Mucosa of rectum (tissue), 2 donors: ENCODE data around the gene KCNIP4.

Experiments
- H3K27ac ChIP-seq, 2 donors: one replicate each; pipeline ENCODE4 v1.7.0; 2013; ENCODE audit warnings: inconsistent platforms in 2 of 2, low read depth in 2 of 2, low read length in 2 of 2
- H3K27me3 ChIP-seq, 2 donors: one replicate each; pipeline ENCODE4 v1.7.0; 2013; ENCODE audit warnings: low read length in 2 of 2; ENCODE audit not compliant: control insufficient read depth in 2 of 2, insufficient read depth in 2 of 2
- H3K36me3 ChIP-seq, 2 donors: one replicate each; pipeline ENCODE4 v1.7.0; 2013; ENCODE audit warnings: low read length in 2 of 2; ENCODE audit not compliant: control insufficient read depth in 2 of 2, insufficient read depth in 2 of 2
- H3K4me1 ChIP-seq, 2 donors: one replicate each; pipeline ENCODE4 v1.7.0; 2013; ENCODE audit warnings: low read length in 2 of 2, mild to moderate bottlenecking in 1 of 2; ENCODE audit not compliant: control insufficient read depth in 2 of 2, insufficient read depth in 2 of 2
- H3K4me3 ChIP-seq, 2 donors: one replicate each; pipeline ENCODE4 v1.7.0; 2013; ENCODE audit warnings: low read length in 2 of 2
- H3K9ac ChIP-seq, 2 donors: one replicate each; pipeline ENCODE4 v1.7.0; 2013; ENCODE audit warnings: low read length in 2 of 2, low read depth in 1 of 2, mild to moderate bottlenecking in 1 of 2
- H3K9me3 ChIP-seq, 2 donors: one replicate each; pipeline ENCODE4 v1.7.0; 2013; ENCODE audit warnings: low read length in 2 of 2; ENCODE audit not compliant: control insufficient read depth in 2 of 2
- donor health status: healthy.
- donor health status: Normal muscosa, but diverticular disease.

Gene KCNIP4

GRCh38 chr4:20997886-20998285 lies 950.7 kb downstream of the KCNIP4 start:
- H3K9me3 ChIP-seq, result no peaks in the 10 kb centered on the region
- no peak overlapping the region for H3K27ac ChIP-seq
- peaks cover 0 to 3% of the 10 kb centered on the region in 2 donors for H3K4me1 ChIP-seq
- no peak overlapping the region for H3K4me3 ChIP-seq
- H3K36me3 ChIP-seq, result no peaks in the 10 kb centered on the region
- no peak overlapping the region for H3K9ac ChIP-seq
- no peaks in the 10 kb centered on the region for H3K27me3 ChIP-seq

DNA sequence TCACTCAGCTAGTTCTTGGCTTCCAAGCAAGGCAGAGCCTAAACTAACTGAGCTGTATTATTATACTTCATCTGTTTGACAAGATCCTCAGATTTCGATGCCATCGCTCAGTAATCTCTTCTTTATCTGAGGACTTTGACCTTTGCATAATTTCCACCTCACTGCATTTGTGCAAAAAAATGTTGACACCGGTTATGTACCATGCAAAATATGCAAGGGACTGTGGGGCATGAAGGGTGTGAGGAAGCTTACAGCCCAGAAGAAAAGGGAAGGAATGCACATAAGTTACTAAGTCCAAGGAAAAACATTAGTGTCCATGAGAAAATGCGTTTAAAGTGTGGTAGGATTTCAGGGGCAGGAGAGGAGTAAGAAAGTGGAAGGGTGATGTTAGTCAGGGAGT lies 953.0 kb downstream of the KCNIP4 start:
- H3K27ac ChIP-seq, result no peak overlapping the region
- H3K9me3 ChIP-seq, result no peaks in the 10 kb centered on the region
- no peak overlapping the region for H3K9ac ChIP-seq
- H3K4me3 ChIP-seq, result no peak overlapping the region
- no peaks in the 10 kb centered on the region for H3K36me3 ChIP-seq
- H3K4me1 ChIP-seq, result peaks cover 0 to 4% of the 10 kb centered on the region in 2 donors
- H3K27me3 ChIP-seq, result no peaks in the 10 kb centered on the region

DNA sequence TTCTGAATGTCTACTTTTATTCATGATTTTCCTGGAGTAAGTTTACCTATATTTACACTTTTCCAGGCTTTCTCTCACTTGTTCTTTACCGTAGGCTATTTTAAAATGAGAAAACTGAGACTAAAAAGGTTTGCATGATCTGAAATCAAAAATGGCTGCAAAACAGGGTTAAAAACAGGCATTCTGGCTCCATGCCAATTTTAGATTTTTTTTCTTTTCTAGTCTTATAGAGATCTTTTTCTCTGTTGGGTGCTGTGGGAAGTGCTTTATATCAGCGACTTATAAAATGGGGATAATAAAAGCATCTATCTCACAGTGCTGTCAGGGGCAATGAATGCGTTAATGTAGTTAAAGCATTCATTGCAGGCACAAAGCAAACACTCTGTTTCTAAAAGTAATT lies 953.6 kb downstream of the KCNIP4 start:
- no peaks in the 10 kb centered on the region for H3K27me3 ChIP-seq
- no peaks in the 10 kb centered on the region for H3K9me3 ChIP-seq
- no peak overlapping the region for H3K4me3 ChIP-seq
- peaks cover 0 to 4% of the 10 kb centered on the region in 2 donors for H3K4me1 ChIP-seq
- H3K9ac ChIP-seq, result no peak overlapping the region
- no peak overlapping the region for H3K27ac ChIP-seq
- no peaks in the 10 kb centered on the region for H3K36me3 ChIP-seq

DNA sequence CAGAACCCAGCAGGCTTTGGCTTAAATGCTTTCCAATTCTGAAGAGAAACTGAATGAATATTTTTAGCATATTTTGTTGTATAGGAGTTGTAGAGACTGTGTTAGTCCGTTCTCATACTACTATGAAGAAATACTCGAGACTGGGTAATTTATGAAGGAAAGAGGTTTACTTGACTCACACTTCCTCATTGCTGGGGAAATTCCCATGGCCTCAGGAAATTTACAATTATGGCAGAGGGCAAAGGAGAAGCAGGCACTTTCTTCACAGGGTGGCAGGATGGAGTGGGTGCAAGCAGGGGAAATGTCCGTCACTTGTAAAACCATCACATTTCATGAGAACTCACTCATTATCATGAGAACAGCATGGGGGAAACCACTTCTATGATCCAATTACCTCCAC lies 956.6 kb downstream of the KCNIP4 start:
- H3K9me3 ChIP-seq, result no peaks in the 10 kb centered on the region
- H3K4me3 ChIP-seq, result no peak overlapping the region
- H3K9ac ChIP-seq, result no peak overlapping the region
- no peaks in the 10 kb centered on the region for H3K27me3 ChIP-seq
- H3K36me3 ChIP-seq, result no peaks in the 10 kb centered on the region
- H3K4me1 ChIP-seq, result peaks cover 0 to 4% of the 10 kb centered on the region in 2 donors
- H3K27ac ChIP-seq, result no peak overlapping the region

DNA sequence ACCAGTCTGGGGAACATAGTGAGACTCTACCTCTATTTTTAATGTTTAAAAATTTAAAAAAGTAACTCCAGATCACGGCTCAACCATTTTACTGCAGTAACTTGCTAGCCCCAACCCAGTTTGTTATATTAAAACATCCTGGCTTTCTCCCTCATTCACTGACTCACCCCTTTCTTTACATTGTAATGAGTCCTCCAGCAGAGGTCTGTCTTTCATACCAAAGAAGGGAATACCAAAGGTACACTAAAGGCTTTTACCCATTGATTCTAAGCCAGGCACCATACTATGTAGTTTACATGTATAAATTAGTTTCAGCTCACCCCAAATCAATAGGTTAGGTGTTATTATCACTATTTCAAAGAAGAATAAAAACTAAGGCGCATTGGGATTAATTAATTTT lies 961.4 kb downstream of the KCNIP4 start:
- no peaks in the 10 kb centered on the region for H3K9me3 ChIP-seq
- no peak overlapping the region for H3K9ac ChIP-seq
- H3K36me3 ChIP-seq, result no peaks in the 10 kb centered on the region
- H3K27me3 ChIP-seq, result peaks cover 3 to 5% of the 10 kb centered on the region in 2 donors
- H3K4me3 ChIP-seq, result no peak overlapping the region
- H3K4me1 ChIP-seq, result peaks cover 2 to 5% of the 10 kb centered on the region in 2 donors
- no peak overlapping the region for H3K27ac ChIP-seq

- no peak overlapping the region for H3K27ac ChIP-seq
- H3K4me3 ChIP-seq, result peak overlapping the region; percentile 13 to 57
- H3K9ac ChIP-seq, result no peak overlapping the region
Measured at GRCh38 chr4:20984576-20984836, 964.1 kb downstream of the KCNIP4 start.

GRCh38 chr4:20983763-20984575 lies 964.6 kb downstream of the KCNIP4 start:
- peak overlapping the region; percentile 13 to 57 for H3K4me3 ChIP-seq
- H3K9me3 ChIP-seq, result no peaks in the 10 kb centered on the region
- no peaks in the 10 kb centered on the region for H3K36me3 ChIP-seq
- H3K27me3 ChIP-seq, result peaks cover 3 to 5% of the 10 kb centered on the region in 2 donors
- no peak overlapping the region for H3K27ac ChIP-seq
- H3K4me1 ChIP-seq, result peaks cover 0 to 5% of the 10 kb centered on the region in 2 donors
- H3K9ac ChIP-seq, result no peak overlapping the region

More at GRCh38 chr4:20984576-20984836, 964.1 kb downstream of the KCNIP4 start:
- Histone ChIP-seq H3K4me1 (peaks cover 0 to 5% of the 10 kb centered on the region in 2 donors), H3K27me3 (peaks cover 3 to 5% of the 10 kb centered on the region in 2 donors), H3K36me3 (no peaks in the 10 kb centered on the region), H3K9me3 (no peaks in the 10 kb centered on the region)

DNA sequence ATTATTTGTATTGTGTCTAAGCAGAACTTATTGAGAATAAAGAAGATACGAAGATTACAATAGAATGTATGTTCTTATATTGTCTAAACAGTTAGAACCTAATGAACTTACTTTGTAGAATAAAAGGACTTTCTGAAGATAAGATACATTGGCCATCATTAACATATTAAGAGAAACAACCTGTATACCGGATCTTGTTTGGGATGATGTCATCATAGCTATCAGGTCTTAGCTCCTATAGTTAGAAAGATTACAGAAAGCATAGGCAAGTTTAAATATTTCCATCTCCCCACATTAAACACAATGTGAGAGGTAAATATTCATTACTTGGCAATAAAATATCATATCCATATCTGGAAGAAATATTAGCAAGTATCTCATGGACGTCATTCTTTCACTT lies 966.0 kb downstream of the KCNIP4 start:
- Histone ChIP-seq H3K27ac (no peak overlapping the region), H3K36me3 (no peaks in the 10 kb centered on the region), H3K4me3 (no peak overlapping the region), H3K9me3 (no peaks in the 10 kb centered on the region), H3K4me1 (peaks cover 0 to 5% of the 10 kb centered on the region in 2 donors), H3K9ac (no peak overlapping the region), H3K27me3 (peaks cover 3 to 5% of the 10 kb centered on the region in 2 donors)

DNA sequence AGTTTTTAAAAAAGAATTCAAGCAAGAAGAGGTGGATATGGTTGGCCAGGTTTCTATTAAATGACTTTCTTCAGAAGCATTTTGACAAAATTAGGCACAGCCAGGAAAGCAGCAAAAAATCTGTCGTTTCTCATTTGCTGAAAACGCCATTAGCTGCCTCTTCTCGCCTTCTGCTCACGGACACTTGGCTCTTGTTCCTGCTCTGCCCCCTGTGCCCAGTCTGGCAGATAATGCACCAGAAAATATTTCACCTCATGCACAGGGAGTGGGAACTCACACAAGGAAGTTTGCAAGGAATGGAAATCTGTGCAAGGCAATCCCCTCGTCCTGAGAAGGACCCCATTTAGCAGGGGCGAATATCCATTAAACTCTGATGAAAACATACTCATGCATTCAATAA lies 988.3 kb downstream of the KCNIP4 start:
- H3K27ac ChIP-seq, result no peak overlapping the region
- H3K4me3 ChIP-seq, result no peak overlapping the region
- H3K9ac ChIP-seq, result no peak overlapping the region
- no peaks in the 10 kb centered on the region for H3K27me3 ChIP-seq
- H3K36me3 ChIP-seq, result no peaks in the 10 kb centered on the region
- no peaks in the 10 kb centered on the region for H3K9me3 ChIP-seq
- H3K4me1 ChIP-seq, result no peaks in the 10 kb centered on the region

- H3K4me1 ChIP-seq, result no peaks in the 10 kb centered on the region
Measured at GRCh38 chr4:20954541-20954940, 994.0 kb downstream of the KCNIP4 start.

More at GRCh38 chr4:20954541-20954940, 994.0 kb downstream of the KCNIP4 start:
- H3K4me3 ChIP-seq, result no peak overlapping the region
- H3K27me3 ChIP-seq, result no peaks in the 10 kb centered on the region
- no peaks in the 10 kb centered on the region for H3K36me3 ChIP-seq
- no peak overlapping the region for H3K27ac ChIP-seq
- H3K9ac ChIP-seq, result no peak overlapping the region
- no peaks in the 10 kb centered on the region for H3K9me3 ChIP-seq
